GM21529 (cell line): Measurements from ENCODE around the gene METAP1.
"Not testable (repeated sequence)": the region's sequence is repeated elsewhere in the genome, so short reads cannot be mapped to it uniquely, and the experiment has no call there.

ENCODE experiments used
- ATAC-seq: cut with Tn5 transposase; IDR thresholded peaks from one replicate; pipeline ENCODE4 v1.9.1; 2021; ENCODE audit not compliant: unreplicated experiment

The METAP1 gene

GRCh38 chr4:98996765-98997068 lies 1.2 kb downstream of the METAP1 start:
- no peak for ATAC-seq

- no peak for ATAC-seq
These were observed 1.6 kb downstream of the METAP1 start for GRCh38 chr4:98997166-98997565.

GRCh38 chr4:98998551-98998950 lies 3.0 kb downstream of the METAP1 start:
- ATAC-seq: no peak

GRCh38 chr4:99002279-99002678 lies 6.8 kb downstream of the METAP1 start:
- no peak for ATAC-seq

- ATAC-seq: no peak
These were observed 12.5 kb downstream of the METAP1 start for GRCh38 chr4:99008051-99008450.

GRCh38 chr4:99011910-99012309 lies 16.4 kb downstream of the METAP1 start:
- no peak for ATAC-seq

- ATAC-seq: no peak
These were observed 17.9 kb downstream of the METAP1 start for GRCh38 chr4:99013402-99013843.

- no peak for ATAC-seq
These were observed 18.5 kb downstream of the METAP1 start for GRCh38 chr4:99013884-99014523.

GRCh38 chr4:99021386-99021785 lies 25.9 kb downstream of the METAP1 start:
- ATAC-seq: no peak

- no peak for ATAC-seq
These were observed 27.0 kb downstream of the METAP1 start for GRCh38 chr4:99022566-99022965.

- ATAC-seq: not testable (repeated sequence)
These were observed 28.3 kb downstream of the METAP1 start for GRCh38 chr4:99023800-99024251.

GRCh38 chr4:99024481-99025275 lies 29.2 kb downstream of the METAP1 start:
- no peak for ATAC-seq

GRCh38 chr4:99025506-99025905 lies 30.0 kb downstream of the METAP1 start:
- no peak for ATAC-seq

GRCh38 chr4:99027304-99027703 lies 31.8 kb downstream of the METAP1 start:
- ATAC-seq: no peak

- peak; percentile 56 for ATAC-seq
These were observed 32.7 kb downstream of the METAP1 start for GRCh38 chr4:99028187-99028586.

- ATAC-seq: peak; percentile 53
These were observed 33.7 kb downstream of the METAP1 start for GRCh38 chr4:99029018-99029735.

GRCh38 chr4:99029852-99030251 lies 34.3 kb downstream of the METAP1 start:
- ATAC-seq: no peak

- no peak for ATAC-seq
These were observed 38.4 kb downstream of the METAP1 start for GRCh38 chr4:99033956-99034355.

- no peak for ATAC-seq
These were observed 42.7 kb downstream of the METAP1 start for GRCh38 chr4:99038213-99038612.

GRCh38 chr4:99043346-99043745 lies 47.8 kb downstream of the METAP1 start:
- ATAC-seq: no peak

GRCh38 chr4:99047710-99048109 lies 52.2 kb downstream of the METAP1 start:
- no peak for ATAC-seq

GRCh38 chr4:99052902-99053301 lies 57.4 kb downstream of the METAP1 start:
- no peak for ATAC-seq
